ENCODE measurements around the gene PRTN3.
"Not testable (repeated sequence)": the region's sequence is repeated elsewhere in the genome, so short reads cannot be mapped to it uniquely, and the experiment has no call there.

PRTN3 gene

GRCh38 chr19:883661-884211 lies 42.9 kb downstream of the PRTN3 start:
- no peak for DNase-seq

- no peak for DNase-seq
These were observed 43.8 kb downstream of the PRTN3 start for GRCh38 chr19:884420-885211.

GRCh38 chr19:885536-886224 lies 44.9 kb downstream of the PRTN3 start:
- DNase-seq: no peak

GRCh38 chr19:887072-887471 lies 46.3 kb downstream of the PRTN3 start:
- DNase-seq: peak; percentile 40 to 44 (median 41)

- DNase-seq: no peak
These were observed 46.8 kb downstream of the PRTN3 start for GRCh38 chr19:887599-887998.

- no peak for DNase-seq
These were observed 48.0 kb downstream of the PRTN3 start for GRCh38 chr19:888581-889385.

GRCh38 chr19:889662-890295 lies 49.0 kb downstream of the PRTN3 start:
- no peak for DNase-seq

GRCh38 chr19:890831-891230 lies 50.0 kb downstream of the PRTN3 start:
- no peak for DNase-seq

- DNase-seq: not testable (repeated sequence)
These were observed 50.8 kb downstream of the PRTN3 start for GRCh38 chr19:891421-892200.

GRCh38 chr19:892243-892893 lies 51.6 kb downstream of the PRTN3 start:
- peak; percentile 35 to 62 (median 50) for DNase-seq

- DNase-seq: peak; percentile 96 to 97 (median 97)
These were observed 52.3 kb downstream of the PRTN3 start, which contains the start of the genes MED16 and RNU6-9 for GRCh38 chr19:892894-893689. Gene MED16, minus strand, starts transcription at chr19:893187. Its CDS starts 2,056 bp downstream, at chr19:891131. Gene RNU6-9, plus strand, starts transcription at chr19:893484.

GRCh38 chr19:896434-896833 lies 55.6 kb downstream of the PRTN3 start:
- DNase-seq: no peak

- DNase-seq: no peak
These were observed 56.2 kb downstream of the PRTN3 start for GRCh38 chr19:896999-897398.

- no peak for DNase-seq
These were observed 56.7 kb downstream of the PRTN3 start for GRCh38 chr19:897442-898039.

Data from suppressor macrophage treated with lipopolysaccharide for 1 hour (primary cell).